Measurements from ENCODE around the gene CAMKK2.

The CAMKK2 gene

GRCh38 chr12:121296618-121297434 is at the start of gene CAMKK2:
CAMKK2 (minus strand) TSS chr12:121296709; CDS start chr12:121274526, 22,183 bp downstream.
- peak within 1 kb of the TSS; percentile 81 for H3K4me3 ChIP-seq (ENCODE audit: low read depth, low read length)
- H3K9me3 ChIP-seq (ENCODE audit: control insufficient read depth, insufficient read depth, low read length): no peaks in the 10 kb centered on the region
- no peaks in the 10 kb centered on the region for H3K27me3 ChIP-seq (ENCODE audit: control insufficient read depth, insufficient read depth, low read length)
- peaks cover 3% of the 10 kb centered on the region; the same call in 1 of the 2 replicates for H3K4me1 ChIP-seq (ENCODE audit: control insufficient read depth, insufficient read depth, low read length)
- H3K36me3 ChIP-seq (ENCODE audit: control insufficient read depth, insufficient read depth, low read length): no peaks in the 10 kb centered on the region
- peak within 1 kb of the TSS; percentile 83 for H3K27ac ChIP-seq (ENCODE audit: low read depth, low read length)
- H3K9ac ChIP-seq (ENCODE audit: low read depth, low read length): peak within 1 kb of the TSS; percentile 85

- Histone ChIP-seq H3K9ac (ENCODE audit: low read depth, low read length) (no peak overlapping the region), H3K9me3 (ENCODE audit: control insufficient read depth, insufficient read depth, low read length) (no peaks in the 10 kb centered on the region), H3K27me3 (ENCODE audit: control insufficient read depth, insufficient read depth, low read length) (no peaks in the 10 kb centered on the region), H3K4me3 (ENCODE audit: low read depth, low read length) (no peak overlapping the region), H3K27ac (ENCODE audit: low read depth, low read length) (no peak overlapping the region), H3K4me1 (ENCODE audit: control insufficient read depth, insufficient read depth, low read length) (no peaks in the 10 kb centered on the region), H3K36me3 (ENCODE audit: control insufficient read depth, insufficient read depth, low read length) (peaks cover 70% of the 10 kb centered on the region)
These were observed 48.8 kb upstream of the CAMKK2 start for GRCh38 chr12:121345151-121345815.

- H3K4me3 ChIP-seq (ENCODE audit: low read depth, low read length): no peak overlapping the region
- no peaks in the 10 kb centered on the region for H3K9me3 ChIP-seq (ENCODE audit: control insufficient read depth, insufficient read depth, low read length)
- no peak overlapping the region for H3K9ac ChIP-seq (ENCODE audit: low read depth, low read length)
- no peak overlapping the region for H3K27ac ChIP-seq (ENCODE audit: low read depth, low read length)
- peaks cover 75% of the 10 kb centered on the region for H3K36me3 ChIP-seq (ENCODE audit: control insufficient read depth, insufficient read depth, low read length)
- no peaks in the 10 kb centered on the region for H3K4me1 ChIP-seq (ENCODE audit: control insufficient read depth, insufficient read depth, low read length)
- no peaks in the 10 kb centered on the region for H3K27me3 ChIP-seq (ENCODE audit: control insufficient read depth, insufficient read depth, low read length)
These were observed 48.0 kb upstream of the CAMKK2 start for GRCh38 chr12:121344506-121344905.

- Histone ChIP-seq H3K9ac (ENCODE audit: low read depth, low read length) (no peak overlapping the region), H3K36me3 (ENCODE audit: control insufficient read depth, insufficient read depth, low read length) (peaks cover 84% of the 10 kb centered on the region), H3K27ac (ENCODE audit: low read depth, low read length) (no peak overlapping the region)
These were observed 40.9 kb upstream of the CAMKK2 start for GRCh38 chr12:121337416-121337815.

GRCh38 chr12:121334513-121335343 is 38.2 kb upstream of the CAMKK2 start:
- H3K4me3 ChIP-seq (ENCODE audit: low read depth, low read length): no peak overlapping the region
- no peaks in the 10 kb centered on the region for H3K27me3 ChIP-seq (ENCODE audit: control insufficient read depth, insufficient read depth, low read length)
- H3K9ac ChIP-seq (ENCODE audit: low read depth, low read length): no peak overlapping the region
- H3K9me3 ChIP-seq (ENCODE audit: control insufficient read depth, insufficient read depth, low read length): no peaks in the 10 kb centered on the region
- peaks cover 91% of the 10 kb centered on the region for H3K36me3 ChIP-seq (ENCODE audit: control insufficient read depth, insufficient read depth, low read length)
- no peaks in the 10 kb centered on the region for H3K4me1 ChIP-seq (ENCODE audit: control insufficient read depth, insufficient read depth, low read length)
- H3K27ac ChIP-seq (ENCODE audit: low read depth, low read length): no peak overlapping the region

More at GRCh38 chr12:121337416-121337815, 40.9 kb upstream of the CAMKK2 start:
- H3K4me3 ChIP-seq (ENCODE audit: low read depth, low read length): no peak overlapping the region
- no peaks in the 10 kb centered on the region for H3K4me1 ChIP-seq (ENCODE audit: control insufficient read depth, insufficient read depth, low read length)
- no peaks in the 10 kb centered on the region for H3K9me3 ChIP-seq (ENCODE audit: control insufficient read depth, insufficient read depth, low read length)
- no peaks in the 10 kb centered on the region for H3K27me3 ChIP-seq (ENCODE audit: control insufficient read depth, insufficient read depth, low read length)

- peaks cover 87% of the 10 kb centered on the region for H3K36me3 ChIP-seq (ENCODE audit: control insufficient read depth, insufficient read depth, low read length)
- no peaks in the 10 kb centered on the region for H3K27me3 ChIP-seq (ENCODE audit: control insufficient read depth, insufficient read depth, low read length)
- H3K4me3 ChIP-seq (ENCODE audit: low read depth, low read length): no peak overlapping the region
- no peaks in the 10 kb centered on the region for H3K9me3 ChIP-seq (ENCODE audit: control insufficient read depth, insufficient read depth, low read length)
- no peak overlapping the region for H3K9ac ChIP-seq (ENCODE audit: low read depth, low read length)
- no peak overlapping the region for H3K27ac ChIP-seq (ENCODE audit: low read depth, low read length)
- H3K4me1 ChIP-seq (ENCODE audit: control insufficient read depth, insufficient read depth, low read length): no peaks in the 10 kb centered on the region
These were observed 37.2 kb upstream of the CAMKK2 start for GRCh38 chr12:121333747-121334146.

GRCh38 chr12:121331248-121331647 is 34.7 kb upstream of the CAMKK2 start:
- Histone ChIP-seq H3K4me1 (ENCODE audit: control insufficient read depth, insufficient read depth, low read length) (no peaks in the 10 kb centered on the region), H3K9me3 (ENCODE audit: control insufficient read depth, insufficient read depth, low read length) (no peaks in the 10 kb centered on the region), H3K9ac (ENCODE audit: low read depth, low read length) (no peak overlapping the region), H3K4me3 (ENCODE audit: low read depth, low read length) (no peak overlapping the region), H3K27ac (ENCODE audit: low read depth, low read length) (no peak overlapping the region), H3K36me3 (ENCODE audit: control insufficient read depth, insufficient read depth, low read length) (peaks cover 91% of the 10 kb centered on the region), H3K27me3 (ENCODE audit: control insufficient read depth, insufficient read depth, low read length) (no peaks in the 10 kb centered on the region)

- H3K9me3 ChIP-seq (ENCODE audit: control insufficient read depth, insufficient read depth, low read length): no peaks in the 10 kb centered on the region
- no peak overlapping the region for H3K9ac ChIP-seq (ENCODE audit: low read depth, low read length)
- H3K27ac ChIP-seq (ENCODE audit: low read depth, low read length): no peak overlapping the region
- no peaks in the 10 kb centered on the region for H3K4me1 ChIP-seq (ENCODE audit: control insufficient read depth, insufficient read depth, low read length)
- H3K36me3 ChIP-seq (ENCODE audit: control insufficient read depth, insufficient read depth, low read length): peaks cover 91% of the 10 kb centered on the region
- no peaks in the 10 kb centered on the region for H3K27me3 ChIP-seq (ENCODE audit: control insufficient read depth, insufficient read depth, low read length)
- H3K4me3 ChIP-seq (ENCODE audit: low read depth, low read length): no peak overlapping the region
These were observed 34.2 kb upstream of the CAMKK2 start for GRCh38 chr12:121330692-121331091.

- H3K27me3 ChIP-seq (ENCODE audit: control insufficient read depth, insufficient read depth, low read length): no peaks in the 10 kb centered on the region
- H3K9ac ChIP-seq (ENCODE audit: low read depth, low read length): no peak overlapping the region
- H3K9me3 ChIP-seq (ENCODE audit: control insufficient read depth, insufficient read depth, low read length): no peaks in the 10 kb centered on the region
- no peak overlapping the region for H3K4me3 ChIP-seq (ENCODE audit: low read depth, low read length)
- H3K27ac ChIP-seq (ENCODE audit: low read depth, low read length): no peak overlapping the region
- peaks cover 87% of the 10 kb centered on the region for H3K36me3 ChIP-seq (ENCODE audit: control insufficient read depth, insufficient read depth, low read length)
- H3K4me1 ChIP-seq (ENCODE audit: control insufficient read depth, insufficient read depth, low read length): no peaks in the 10 kb centered on the region
These were observed 33.7 kb upstream of the CAMKK2 start for GRCh38 chr12:121330195-121330594.

GRCh38 chr12:121328620-121329019 is 32.1 kb upstream of the CAMKK2 start:
- no peaks in the 10 kb centered on the region for H3K9me3 ChIP-seq (ENCODE audit: control insufficient read depth, insufficient read depth, low read length)
- H3K27ac ChIP-seq (ENCODE audit: low read depth, low read length): no peak overlapping the region
- H3K36me3 ChIP-seq (ENCODE audit: control insufficient read depth, insufficient read depth, low read length): peaks cover 92% of the 10 kb centered on the region
- no peak overlapping the region for H3K9ac ChIP-seq (ENCODE audit: low read depth, low read length)
- H3K4me1 ChIP-seq (ENCODE audit: control insufficient read depth, insufficient read depth, low read length): no peaks in the 10 kb centered on the region
- no peaks in the 10 kb centered on the region for H3K27me3 ChIP-seq (ENCODE audit: control insufficient read depth, insufficient read depth, low read length)
- no peak overlapping the region for H3K4me3 ChIP-seq (ENCODE audit: low read depth, low read length)

Measured in HUES48 (cell line).